HCT116 (cell line): ENCODE data around the gene CHST15. TPM values are rescaled to one million over a fixed set of nuclear protein-coding genes. Genes with fewer than 3 reads are reported as not detected.

Experiments
- ATAC-seq: fragments of 200-7000 bp; cut with Tn5 transposase; 2 replicates; pipeline ENCODE4 v1.9.1; 2020; ENCODE audit warnings: mild to moderate bottlenecking, moderate library complexity
- BruUV-seq: library from RNA; stranded (reverse); fragments of 400-500 nt; replicated peaks from 2 replicates; lab custom pipeline; 2021; lab: Mats Ljungman, UMichigan
- CTCF ChIA-PET: fragments of 300-600 bp; sonication (Branson Sonifier 250); formaldehyde crosslinking; loops from one replicate; lab custom pipeline; 2021; ENCODE audit warnings: antibody characterized with exemption; lab: Charles Lee
- POLR2A ChIA-PET: fragments of 300-600, 350-600 bp; sonication (Branson Sonifier 250); formaldehyde crosslinking; loops from one replicate; lab custom pipeline; 2021; ENCODE audit warnings: antibody characterized with exemption; lab: Charles Lee
- RAD21 ChIA-PET, 2 experiments: fragments of 300-600 bp; sonication (Branson Sonifier 250); formaldehyde crosslinking; loops; one replicate each; lab custom pipeline; 2023; ENCODE audit warnings: low total read pairs in 2 of 2; ENCODE audit not compliant: uncharacterized antibody in 2 of 2, unreplicated experiment in 2 of 2, low non-redundant PET in 1 of 2; lab: Charles Lee
- DNase-seq: peaks from one replicate; pipeline ENCODE4 v3.0.0-alpha.2; 2010; ENCODE audit warnings: low read depth, low spot score
- H2AFZ ChIP-seq: fragments of 200-600 bp; shearing (Covaris generic), sonication (generic); 2 replicates; pipeline ENCODE4 v1.6.1; 2017; ENCODE audit warnings: low read depth, mixed run types, mixed read lengths, antibody characterized with exemption, low read length; ENCODE audit not compliant: poor library complexity, severe bottlenecking
- H3K27ac ChIP-seq: 2 replicates; pipeline ENCODE4 v1.5.1; 2012; ENCODE audit warnings: low read depth, low read length
- H3K27me3 ChIP-seq: fragments of 200-600 bp; sonication (generic); 2 replicates; pipeline ENCODE4 v1.6.1; 2016; ENCODE audit warnings: mixed run types, low read length, mixed read lengths; ENCODE audit not compliant: insufficient read depth
- H3K36me3 ChIP-seq, 2 experiments: fragments of 200-500 bp in 1 of 2; fragments of 200-600 bp in 1 of 2; sonication (Bioruptor generic) in 1 of 2; sonication (generic) in 1 of 2; 2 replicates each; pipeline versions ENCODE4 v1.5.1 to v1.6.1; 2014 to 2016; ENCODE audit warnings: low read length in 2 of 2, inconsistent platforms in 1 of 2, mixed read lengths in 1 of 2, mixed run types in 1 of 2; ENCODE audit not compliant: insufficient read depth in 2 of 2, control insufficient read depth in 1 of 2
- H3K4me1 ChIP-seq, 2 experiments: fragments of 200-600 bp in 1 of 2; sonication (generic) in 1 of 2; 2 replicates each; pipeline versions ENCODE4 v1.5.1 to v1.6.1; 2012 to 2017; ENCODE audit warnings: low read length in 2 of 2, inconsistent platforms in 1 of 2, mild to moderate bottlenecking in 1 of 2, mixed read lengths in 1 of 2, mixed run types in 1 of 2, moderate library complexity in 1 of 2; ENCODE audit not compliant: insufficient read depth in 2 of 2, control insufficient read depth in 1 of 2
- H3K4me2 ChIP-seq: fragments of 200-600 bp; sonication (generic); 2 replicates; pipeline ENCODE4 v1.6.1; 2017; ENCODE audit warnings: mixed run types, low read length, mixed read lengths
- H3K4me3 ChIP-seq, 2 experiments: fragments of 200-600 bp in 1 of 2; sonication (generic) in 1 of 2; replicated peaks in 1 of 2; 2 replicates each; pipeline ENCODE4 v1.5.1; 2011 to 2016; ENCODE audit warnings: low read length in 2 of 2, control low read depth in 1 of 2, low read depth in 1 of 2, mild to moderate bottlenecking in 1 of 2, mixed read lengths in 1 of 2, mixed run types in 1 of 2
- H3K79me2 ChIP-seq: fragments of 200-600 bp; sonication (generic); 2 replicates; pipeline ENCODE4 v1.6.1; 2017; ENCODE audit warnings: mild to moderate bottlenecking, mixed run types, low read length, moderate library complexity, mixed read lengths; ENCODE audit not compliant: insufficient read depth
- H3K9ac ChIP-seq: fragments of 200-600 bp; sonication (generic); 2 replicates; pipeline ENCODE4 v1.6.1; 2016; ENCODE audit warnings: low read length, mixed read lengths
- H3K9me2 ChIP-seq: fragments of 200-600 bp; sonication (generic), shearing (Covaris generic); 2 replicates; pipeline ENCODE4 v1.6.1; 2017; ENCODE audit warnings: mixed run types, mild to moderate bottlenecking, moderate library complexity; ENCODE audit not compliant: insufficient read depth
- H3K9me3 ChIP-seq, 2 experiments: fragments of 200-500 bp in 1 of 2; fragments of 200-600 bp in 1 of 2; sonication (Bioruptor generic) in 1 of 2; sonication (generic) in 1 of 2; 2 replicates each; pipeline ENCODE4 v1.6.1; 2014 to 2017; ENCODE audit warnings: low read length in 2 of 2, mixed read lengths in 2 of 2, inconsistent platforms in 1 of 2, low read depth in 1 of 2, mild to moderate bottlenecking in 1 of 2, mixed run types in 1 of 2, moderate library complexity in 1 of 2; ENCODE audit not compliant: control insufficient read depth in 1 of 2, insufficient read depth in 1 of 2
- H4K20me1 ChIP-seq: fragments of 200-600 bp; sonication (generic), shearing (Covaris generic); 2 replicates; pipeline ENCODE4 v1.6.1; 2017; ENCODE audit warnings: mixed run types, mild to moderate bottlenecking, moderate library complexity; ENCODE audit not compliant: insufficient read depth
- CTCF ChIP-seq, 3 experiments: fragments of 200-600 bp in 1 of 3; sonication (generic) in 1 of 3; IDR thresholded peaks in 2 of 3; conservative IDR thresholded peaks in 1 of 3; 2 replicates each; pipeline ENCODE4 v1.5.1; 2012 to 2017; ENCODE audit warnings: low read depth in 2 of 3, low read length in 2 of 3, antibody characterized with exemption in 1 of 3, borderline replicate concordance in 1 of 3, control low read depth in 1 of 3, mild to moderate bottlenecking in 1 of 3, mixed read lengths in 1 of 3, mixed run types in 1 of 3, moderate library complexity in 1 of 3; ENCODE audit not compliant: insufficient read depth in 1 of 3
- EGR1 ChIP-seq: IDR thresholded peaks from 2 replicates; pipeline ENCODE4 v1.6.1; 2012; ENCODE audit warnings: low read depth
- ELF1 ChIP-seq: IDR thresholded peaks from 2 replicates; pipeline ENCODE4 v1.6.1; 2012; ENCODE audit warnings: low read depth, borderline replicate concordance
- EZH2 ChIP-seq: fragments of 200-600 bp; sonication (generic); IDR thresholded peaks from 2 replicates; pipeline ENCODE4 v1.6.1; 2017; ENCODE audit warnings: antibody characterized with exemption, mixed run types
- EZH2phosphoT487 ChIP-seq: fragments of 200-600 bp; IDR thresholded peaks from 2 replicates; pipeline ENCODE4 v1.6.1; 2018; ENCODE audit warnings: antibody characterized with exemption, borderline replicate concordance
- MAX ChIP-seq: IDR thresholded peaks from 2 replicates; pipeline ENCODE4 v1.6.1; 2012
- POLR2A ChIP-seq: IDR thresholded peaks from 2 replicates; pipeline ENCODE4 v1.7.0; 2011; ENCODE audit warnings: borderline replicate concordance; ENCODE audit not compliant: insufficient read depth, insufficient read length; ENCODE audit errors: extremely low read depth
- POLR2AphosphoS5 ChIP-seq: IDR thresholded peaks from 2 replicates; pipeline ENCODE4 v1.6.1; 2011; ENCODE audit warnings: mild to moderate bottlenecking, low read depth, low read length, moderate library complexity
- RAD21 ChIP-seq: IDR thresholded peaks from 2 replicates; pipeline ENCODE4 v1.6.1; 2012; ENCODE audit warnings: low read depth, mild to moderate bottlenecking
- SIN3A ChIP-seq: IDR thresholded peaks from 2 replicates; pipeline ENCODE4 v1.6.1; 2012; ENCODE audit warnings: low read depth
- TCF7L2 ChIP-seq: IDR thresholded peaks from 2 replicates; pipeline ENCODE4 v1.7.0; 2011; ENCODE audit warnings: borderline replicate concordance, inconsistent platforms; ENCODE audit not compliant: insufficient read depth, insufficient read length; ENCODE audit errors: extremely low read depth
- YY1 ChIP-seq: IDR thresholded peaks from 2 replicates; pipeline ENCODE4 v1.6.1; 2011; ENCODE audit warnings: low read length, low read depth, moderate library complexity, mild to moderate bottlenecking; ENCODE audit not compliant: insufficient replicate concordance; ENCODE audit errors: extremely low read depth
- ZBTB33 ChIP-seq: IDR thresholded peaks from 2 replicates; pipeline ENCODE4 v1.6.1; 2011; ENCODE audit warnings: mild to moderate bottlenecking, low read length, moderate library complexity; ENCODE audit not compliant: insufficient replicate concordance; ENCODE audit errors: extremely low read depth
- ZFX ChIP-seq: fragments of 450-650 bp; IDR thresholded peaks from 2 replicates; pipeline ENCODE4 v1.6.1; 2017
- ZNF274 ChIP-seq: fragments of 200-500 bp; sonication (Bioruptor generic); IDR thresholded peaks from 2 replicates; pipeline ENCODE4 v1.6.1; 2014; ENCODE audit warnings: mild to moderate bottlenecking, low read depth, low read length, inconsistent platforms
- intact Hi-C: fragments of 100-400 bp; cut with micrococcal nuclease; formaldehyde crosslinking; loops from 2 replicates; pipeline ENCODE4 v1.10.0; 2022
- total RNA-seq: library from RNA; stranded (reverse); gene quantifications from one replicate; pipeline ENCODE4 v1.2.1, GENCODE V29; 2021; ENCODE audit not compliant: unreplicated experiment
- TF ChIP-seq, protein P1 (sequence below): IDR thresholded peaks from 2 replicates; pipeline ENCODE4 v1.6.1; 2012
- TF ChIP-seq, protein P2 (sequence below): IDR thresholded peaks from 2 replicates; pipeline ENCODE4 v1.6.1; 2012; ENCODE audit warnings: low read depth

Gene CHST15
- total RNA-seq, 1 experiment from 2014 or later, result 47.2 TPM

DNA sequence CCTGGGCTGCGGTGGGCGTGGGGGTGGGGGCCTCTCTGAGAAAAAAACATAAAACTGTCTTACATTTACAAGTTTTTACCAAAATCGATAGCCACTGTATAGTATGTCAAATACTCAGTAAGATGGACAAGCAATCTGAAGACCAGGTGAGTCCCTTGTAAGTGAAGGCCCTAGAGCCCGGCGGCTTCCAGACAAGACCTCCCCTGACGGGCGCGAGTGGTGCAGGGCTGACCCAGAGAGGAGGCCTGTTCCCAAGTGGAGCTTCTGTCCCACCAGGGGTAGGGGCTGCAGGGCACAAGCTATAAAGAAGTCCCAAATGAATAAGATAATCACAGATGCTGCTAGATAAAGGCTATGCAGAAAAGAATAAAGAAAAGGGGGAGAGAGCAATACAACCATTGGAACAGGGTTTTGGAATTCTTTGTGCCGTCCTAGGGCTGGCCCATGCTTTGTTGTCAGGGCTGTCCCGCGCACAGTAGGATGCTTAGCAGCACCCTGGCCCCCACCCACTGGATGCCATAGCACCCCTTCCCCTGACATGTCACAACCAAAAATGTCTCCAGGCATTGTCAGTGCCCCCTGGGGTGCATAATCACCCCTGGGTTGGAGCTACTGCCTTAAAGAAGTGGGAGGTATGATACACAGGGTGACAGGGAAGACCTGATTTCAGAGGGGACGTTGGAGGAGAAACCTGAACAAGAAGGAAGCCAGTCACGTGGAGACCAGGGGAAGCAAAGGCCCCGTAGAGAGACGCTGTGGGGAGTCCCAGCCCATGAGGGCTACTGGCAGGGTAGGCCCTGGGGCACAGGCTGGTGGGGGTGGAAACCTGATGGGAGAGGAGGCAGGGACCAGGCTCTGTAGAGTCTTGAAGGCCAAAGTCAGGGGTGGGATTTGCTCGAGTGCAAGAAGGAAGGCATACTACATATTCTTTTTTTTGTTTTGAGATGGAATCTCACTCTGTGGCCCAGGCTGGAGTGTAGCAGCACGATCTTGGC is 43.1 kb downstream of the CHST15 start:
- DNase-seq (no peak), ATAC-seq (0 out of 2 replicates have a peak, but pooled peaks have one; percentile 12)
- ChIA-PET POLR2A (no interaction called here), CTCF (no interaction called here), RAD21 (no interaction called here)
- H3K9me3 ChIP-seq, result no peaks in the 10 kb centered on the region
- peak overlapping the region; percentile 60 for H3K4me2 ChIP-seq
- intact Hi-C loops, result no loop called here
- no peak overlapping the region for H2AFZ ChIP-seq
- BruUV-seq, result no TSS peak
- H3K27me3 ChIP-seq, result no peaks in the 10 kb centered on the region
- H3K4me1 ChIP-seq, result peaks cover 18 to 45% of the 10 kb centered on the region in 2 experiments
- no peak overlapping the region for H3K4me3 ChIP-seq
- no peak overlapping the region for H3K27ac ChIP-seq
- no peaks in the 10 kb centered on the region for H4K20me1 ChIP-seq
- no peaks in the 10 kb centered on the region for H3K36me3 ChIP-seq
- peak overlapping the region; percentile 21; the same call in 1 of the 2 replicates for H3K9ac ChIP-seq
- H3K9me2 ChIP-seq, result no peaks in the 10 kb centered on the region
- peaks cover 43% of the 10 kb centered on the region; the same call in 1 of the 2 replicates for H3K79me2 ChIP-seq
- no peak for TF ChIP-seq ZFX
- no peak for TF ChIP-seq TCF7L2
- TF ChIP-seq, protein P1, sequence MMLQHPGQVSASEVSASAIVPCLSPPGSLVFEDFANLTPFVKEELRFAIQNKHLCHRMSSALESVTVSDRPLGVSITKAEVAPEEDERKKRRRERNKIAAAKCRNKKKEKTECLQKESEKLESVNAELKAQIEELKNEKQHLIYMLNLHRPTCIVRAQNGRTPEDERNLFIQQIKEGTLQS, result no peak
- TF ChIP-seq ZNF274, result no peak
- no peak for TF ChIP-seq POLR2AphosphoS5
- TF ChIP-seq CTCF (IDR thresholded peaks at IDR 0.05 in 2 of 3, conservative IDR thresholded peaks at IDR 0.05 in 1 of 3; ENCODE audit: borderline replicate concordance in 1 of 3, insufficient read depth in 1 of 3, low read depth in 2 of 3, low read length in 2 of 3), result no peak
- TF ChIP-seq SIN3A, result no peak
- no peak for TF ChIP-seq MAX
- TF ChIP-seq EZH2, result no peak
- no peak for TF ChIP-seq EGR1
- no peak for TF ChIP-seq YY1
- no peak for TF ChIP-seq POLR2A
- TF ChIP-seq RAD21, result no peak
- TF ChIP-seq ZBTB33, result no peak
- TF ChIP-seq, protein P2, sequence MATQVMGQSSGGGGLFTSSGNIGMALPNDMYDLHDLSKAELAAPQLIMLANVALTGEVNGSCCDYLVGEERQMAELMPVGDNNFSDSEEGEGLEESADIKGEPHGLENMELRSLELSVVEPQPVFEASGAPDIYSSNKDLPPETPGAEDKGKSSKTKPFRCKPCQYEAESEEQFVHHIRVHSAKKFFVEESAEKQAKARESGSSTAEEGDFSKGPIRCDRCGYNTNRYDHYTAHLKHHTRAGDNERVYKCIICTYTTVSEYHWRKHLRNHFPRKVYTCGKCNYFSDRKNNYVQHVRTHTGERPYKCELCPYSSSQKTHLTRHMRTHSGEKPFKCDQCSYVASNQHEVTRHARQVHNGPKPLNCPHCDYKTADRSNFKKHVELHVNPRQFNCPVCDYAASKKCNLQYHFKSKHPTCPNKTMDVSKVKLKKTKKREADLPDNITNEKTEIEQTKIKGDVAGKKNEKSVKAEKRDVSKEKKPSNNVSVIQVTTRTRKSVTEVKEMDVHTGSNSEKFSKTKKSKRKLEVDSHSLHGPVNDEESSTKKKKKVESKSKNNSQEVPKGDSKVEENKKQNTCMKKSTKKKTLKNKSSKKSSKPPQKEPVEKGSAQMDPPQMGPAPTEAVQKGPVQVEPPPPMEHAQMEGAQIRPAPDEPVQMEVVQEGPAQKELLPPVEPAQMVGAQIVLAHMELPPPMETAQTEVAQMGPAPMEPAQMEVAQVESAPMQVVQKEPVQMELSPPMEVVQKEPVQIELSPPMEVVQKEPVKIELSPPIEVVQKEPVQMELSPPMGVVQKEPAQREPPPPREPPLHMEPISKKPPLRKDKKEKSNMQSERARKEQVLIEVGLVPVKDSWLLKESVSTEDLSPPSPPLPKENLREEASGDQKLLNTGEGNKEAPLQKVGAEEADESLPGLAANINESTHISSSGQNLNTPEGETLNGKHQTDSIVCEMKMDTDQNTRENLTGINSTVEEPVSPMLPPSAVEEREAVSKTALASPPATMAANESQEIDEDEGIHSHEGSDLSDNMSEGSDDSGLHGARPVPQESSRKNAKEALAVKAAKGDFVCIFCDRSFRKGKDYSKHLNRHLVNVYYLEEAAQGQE, result no peak
- TF ChIP-seq ELF1, result no peak
- no peak for TF ChIP-seq EZH2phosphoT487
